Left cardiac atrium (tissue), 4 donors: Measurements from ENCODE around the gene CLK3. TPM values are rescaled to one million over a fixed set of nuclear protein-coding genes. Genes with fewer than 3 reads are reported as not detected.
A peak's percentile ranks its signal among the peaks of the same experiment; 100 is the strongest.
"Not testable (repeated sequence)": the region's sequence is repeated elsewhere in the genome, so short reads cannot be mapped to it uniquely, and the experiment has no call there.

Experiments used
- ATAC-seq, 2 donors: fragments of 200-7000 bp; cut with Tn5 transposase; one replicate each; pipeline ENCODE4 v1.9.1; 2020; ENCODE audit warnings: mild to moderate bottlenecking in 2 of 2, moderate library complexity in 2 of 2
- DNase-seq: peaks from one replicate; pipeline ENCODE4 v3.0.0-alpha.2; 2020
- intact Hi-C, 2 donors: fragments of 100-400 bp; cut with DNase I; formaldehyde crosslinking; loops; one replicate each; pipeline versions ENCODE4 v1.14.1 to v1.15.1; 2022 to 2023
- total RNA-seq, 2 donors: library from RNA; stranded (reverse); fragmentation: NEBNext Ultra II Directional; extraction: Animal tissue kit (Norgen Biotek cat#: 25700); gene quantifications; one replicate each; pipeline ENCODE4 v1.2.1, GENCODE V29; 2021
- donor health status: DM: no; HTN: yes; CAD: no.
- donor health status: DM: no; HTN: yes; CAD: no; lungs with severe emphysema.
- donor health status: DM: yes; HTN: yes; CAD: no.
- donor health status: Dilated cardiomyopathy.

Gene CLK3
- total RNA-seq, 2 donors from 2014 or later, result 44.2 to 44.3 TPM

DNA sequence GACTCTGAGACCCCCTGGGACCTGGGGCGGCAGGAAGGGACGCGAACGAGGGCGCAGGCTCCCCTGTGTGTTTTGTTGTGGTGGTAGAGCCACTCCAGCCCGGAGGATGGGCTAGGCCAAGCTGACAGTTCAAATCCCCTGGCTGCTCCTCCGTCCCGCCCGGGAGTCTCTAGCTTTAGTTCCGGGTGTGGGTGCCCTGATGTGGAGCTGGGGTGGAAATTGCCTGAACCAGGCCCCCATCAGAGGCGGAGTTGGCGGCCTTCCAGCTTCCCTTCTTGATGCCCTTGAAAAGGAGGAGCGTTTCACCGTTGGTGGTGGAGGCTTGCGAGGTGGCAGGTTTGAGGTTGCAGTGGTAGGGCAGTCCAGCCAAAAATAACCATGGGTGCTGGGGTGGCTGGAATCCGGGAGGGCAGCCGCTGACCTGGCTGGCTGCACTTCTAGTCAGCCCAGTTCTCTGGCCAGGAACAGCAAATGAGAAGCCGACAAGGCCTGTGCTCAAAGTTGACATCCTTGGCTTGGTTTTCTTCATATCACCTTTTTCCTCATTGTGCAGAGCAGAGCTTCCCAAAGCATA, 817 bp downstream of the CLK3 start:
- intact Hi-C loops, result loop anchor here in 1 of 2 donors (10.0 kb wide), 1 partner anchor 152 kb away; the partner anchor contains the start of gene UBL7
- peak; percentile 10 for ATAC-seq
- DNase-seq, result peak; percentile 85

DNA sequence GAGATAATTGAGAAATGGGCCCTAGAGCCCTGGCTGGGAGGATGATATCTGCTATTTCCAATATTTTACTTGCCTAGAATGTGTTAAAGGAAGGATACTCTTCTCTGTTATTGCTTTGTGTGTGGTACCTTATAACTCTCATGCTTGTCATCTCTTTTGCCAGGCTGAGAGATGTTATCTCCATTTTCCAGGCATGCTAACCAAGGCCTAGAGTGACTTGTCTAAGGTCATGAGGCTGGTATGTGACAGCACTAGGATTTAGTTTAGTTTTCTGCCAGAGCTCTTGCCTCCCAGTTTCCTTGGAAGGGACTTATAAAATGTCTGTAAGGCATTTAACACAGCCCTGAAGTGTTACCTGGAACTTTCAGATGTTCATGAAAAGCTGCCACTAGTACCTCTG, 1.4 kb downstream of the CLK3 start:
- no peak for ATAC-seq
- intact Hi-C loops, result loop anchor here in 1 of 2 donors (10.0 kb wide), 1 partner anchor 152 kb away; the partner anchor contains the start of gene UBL7
- no peak for DNase-seq

DNA sequence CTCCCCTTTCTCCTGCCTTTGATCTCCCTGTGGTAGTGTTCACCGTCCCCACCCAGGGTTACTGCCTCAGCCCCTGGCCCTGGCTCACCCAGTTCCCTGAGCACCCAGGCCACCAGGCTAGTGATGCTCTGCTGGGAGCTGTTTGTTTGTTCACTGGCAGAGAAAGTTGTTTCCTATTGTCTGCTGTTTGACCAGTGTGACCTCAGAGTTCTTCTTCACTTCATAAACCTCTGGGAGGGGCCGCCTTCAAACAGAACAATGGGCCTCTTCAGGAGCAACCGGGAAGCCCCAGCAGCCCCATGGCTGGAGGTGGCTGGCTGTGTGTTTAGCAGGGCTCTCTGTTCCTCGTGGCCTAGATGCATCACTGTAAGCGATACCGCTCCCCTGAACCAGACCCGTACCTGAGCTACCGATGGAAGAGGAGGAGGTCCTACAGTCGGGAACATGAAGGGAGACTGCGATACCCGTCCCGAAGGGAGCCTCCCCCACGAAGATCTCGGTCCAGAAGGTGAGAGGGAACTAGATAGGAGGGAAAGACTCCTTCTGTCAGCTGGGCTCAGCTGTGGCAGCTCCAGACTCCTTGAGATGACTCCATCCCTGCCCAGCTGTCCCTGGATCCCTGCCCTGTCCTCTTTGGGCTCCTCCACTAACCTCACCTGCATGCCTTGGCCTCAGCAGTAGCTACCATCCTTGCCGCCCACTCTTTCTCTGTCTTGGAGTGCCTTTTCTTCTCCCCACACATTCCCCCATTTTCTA, 3.4 kb downstream of the CLK3 start:
- ATAC-seq (no peak), DNase-seq (no peak)
- intact Hi-C loops, result loop anchor here in 1 of 2 donors (10.0 kb wide), 1 partner anchor 154 kb away; the partner anchor contains the start of gene UBL7

DNA sequence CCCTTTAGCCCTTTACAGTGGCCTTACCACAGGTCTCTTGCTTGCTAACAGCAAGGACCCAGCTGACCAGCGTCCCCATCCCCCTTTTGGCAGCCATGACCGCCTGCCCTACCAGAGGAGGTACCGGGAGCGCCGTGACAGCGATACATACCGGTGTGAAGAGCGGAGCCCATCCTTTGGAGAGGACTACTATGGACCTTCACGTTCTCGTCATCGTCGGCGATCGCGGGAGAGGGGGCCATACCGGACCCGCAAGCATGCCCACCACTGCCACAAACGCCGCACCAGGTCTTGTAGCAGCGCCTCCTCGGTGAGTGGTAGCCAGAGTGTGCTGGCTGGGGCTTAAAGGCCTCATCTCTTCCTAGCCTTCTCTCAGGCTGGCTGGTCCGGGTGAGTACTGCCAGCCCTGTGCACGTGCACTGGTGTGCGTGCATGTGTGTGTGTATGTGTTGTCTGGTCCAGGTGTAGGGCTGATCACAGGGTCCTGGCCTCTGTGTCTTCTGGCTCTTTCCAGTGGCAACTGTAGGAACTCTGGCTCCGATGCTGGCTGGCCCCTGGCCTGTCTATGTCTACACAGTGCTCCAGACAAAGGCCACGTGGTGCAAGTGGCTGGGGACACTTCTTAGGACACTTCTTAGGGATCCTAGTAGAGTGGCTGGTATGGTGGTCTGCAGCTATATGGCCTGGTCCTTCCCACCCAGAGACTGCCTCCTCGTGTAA, 4.4 kb downstream of the CLK3 start:
- intact Hi-C loops, result loop anchor here in 1 of 2 donors (10.0 kb wide), 1 partner anchor 155 kb away; the partner anchor contains the start of gene UBL7
- DNase-seq (no peak), ATAC-seq (no peak)

DNA sequence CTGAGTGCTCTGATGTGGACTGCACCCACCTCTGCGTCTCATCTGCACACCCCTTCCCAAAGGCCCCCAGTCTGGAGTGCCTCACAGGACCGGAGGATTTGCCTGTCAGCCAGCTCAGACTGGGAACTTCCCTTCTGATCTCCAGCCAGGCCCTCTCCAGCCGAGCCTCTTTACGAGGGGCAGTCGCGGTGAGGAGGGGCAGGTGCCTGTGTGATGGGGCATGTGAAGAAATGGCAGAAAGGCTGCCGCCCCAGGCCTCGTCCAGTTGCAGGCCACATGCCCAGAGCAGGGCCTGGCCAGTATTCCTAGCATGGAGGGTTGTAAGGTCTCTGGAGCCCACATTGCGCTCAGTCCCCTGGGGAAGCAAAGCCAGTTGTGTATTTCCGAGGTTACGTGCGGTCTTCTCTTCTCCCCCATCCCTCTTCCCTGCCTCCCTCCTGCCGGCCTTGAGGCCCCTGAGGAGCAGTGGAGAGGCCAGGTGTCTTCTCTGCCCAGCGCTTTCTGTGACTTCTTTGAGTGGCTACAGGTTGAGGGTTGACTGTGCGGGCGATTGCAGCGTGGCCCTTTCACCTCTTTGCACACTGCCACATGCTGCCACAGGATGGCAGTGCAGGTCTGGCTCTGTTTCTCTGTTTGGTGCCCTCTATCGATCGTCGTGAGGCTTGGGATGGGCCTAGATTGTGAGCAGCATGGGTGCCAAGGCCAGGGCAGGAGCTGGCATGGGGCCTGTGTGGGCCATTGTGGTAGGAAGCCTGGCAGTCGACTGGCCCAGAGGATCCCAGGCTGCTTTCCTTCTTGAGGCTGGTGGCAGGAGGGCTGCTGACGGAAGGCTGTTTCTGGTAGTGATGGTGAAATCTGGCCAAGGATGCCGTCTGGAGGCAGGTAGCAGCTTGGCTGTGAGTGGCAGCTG, 5.3 kb downstream of the CLK3 start:
- DNase-seq (peak; percentile 56), ATAC-seq (peak; percentile 27 to 45)
- intact Hi-C loops, result no loop called here

DNA sequence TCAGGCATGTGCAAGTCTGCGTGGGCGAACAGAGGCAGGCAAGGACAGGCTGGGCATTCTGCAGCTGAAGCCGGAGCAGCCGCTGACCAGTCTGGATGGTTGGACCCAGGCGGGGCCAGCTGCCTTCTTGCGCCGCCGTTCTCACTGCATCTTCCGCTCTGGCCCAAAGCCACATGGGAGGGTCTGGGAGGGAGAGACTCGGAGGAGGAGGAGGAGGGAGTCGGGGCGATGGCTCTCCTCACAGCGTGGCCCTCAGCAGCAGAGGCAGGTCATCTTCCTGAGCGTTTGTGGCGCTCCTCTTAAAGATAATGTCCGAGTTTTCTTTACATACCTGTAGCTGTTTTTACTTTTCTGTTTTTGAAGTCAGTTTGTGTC, 5.9 kb downstream of the CLK3 start:
- intact Hi-C loops, result no loop called here
- ATAC-seq, result no peak

DNA sequence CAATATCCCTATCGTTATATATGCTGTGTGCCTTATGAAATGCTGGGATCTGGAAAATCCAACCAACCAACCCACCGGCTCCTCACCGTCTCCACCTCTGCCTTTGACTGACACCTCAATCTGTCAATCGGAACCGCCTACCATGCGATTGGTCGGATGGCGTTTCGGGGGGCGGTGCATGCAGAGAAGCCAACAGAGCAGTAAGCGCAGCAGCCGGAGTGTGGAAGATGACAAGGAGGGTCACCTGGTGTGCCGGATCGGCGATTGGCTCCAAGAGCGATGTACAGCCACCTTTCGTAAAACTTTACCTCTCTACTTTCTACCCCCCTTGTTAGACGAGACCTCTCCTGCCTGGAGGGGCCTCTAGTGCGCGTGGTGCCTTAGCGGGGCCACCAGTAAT, 6.3 kb downstream of the CLK3 start:
- DNase-seq (no peak), ATAC-seq (no peak)
- intact Hi-C loops, result no loop called here

More for the DNA sequence above, 5.9 kb downstream of the CLK3 start:
- DNase-seq, result no peak

DNA sequence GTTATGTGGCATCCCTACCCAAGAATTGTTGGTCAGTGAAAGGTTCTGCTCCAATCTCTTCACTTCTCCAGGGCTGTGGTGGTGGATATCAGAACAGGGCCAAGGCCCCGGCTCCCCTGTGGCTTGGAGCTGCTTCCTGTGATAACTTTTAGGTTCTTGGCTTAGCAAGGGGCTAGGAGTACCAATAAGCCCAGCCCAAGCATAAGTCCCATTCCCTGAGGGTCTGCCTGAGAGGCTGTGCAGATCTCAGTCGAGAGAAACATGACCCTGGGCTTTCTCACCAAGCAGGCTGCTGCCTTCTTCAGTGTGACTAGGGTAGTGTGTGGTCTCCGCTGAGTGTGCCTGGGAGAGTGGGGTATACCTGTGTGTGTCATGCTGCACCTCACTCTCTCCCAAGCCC, 7.1 kb downstream of the CLK3 start:
- intact Hi-C loops, result no loop called here
- DNase-seq (no peak), ATAC-seq (no peak)

DNA sequence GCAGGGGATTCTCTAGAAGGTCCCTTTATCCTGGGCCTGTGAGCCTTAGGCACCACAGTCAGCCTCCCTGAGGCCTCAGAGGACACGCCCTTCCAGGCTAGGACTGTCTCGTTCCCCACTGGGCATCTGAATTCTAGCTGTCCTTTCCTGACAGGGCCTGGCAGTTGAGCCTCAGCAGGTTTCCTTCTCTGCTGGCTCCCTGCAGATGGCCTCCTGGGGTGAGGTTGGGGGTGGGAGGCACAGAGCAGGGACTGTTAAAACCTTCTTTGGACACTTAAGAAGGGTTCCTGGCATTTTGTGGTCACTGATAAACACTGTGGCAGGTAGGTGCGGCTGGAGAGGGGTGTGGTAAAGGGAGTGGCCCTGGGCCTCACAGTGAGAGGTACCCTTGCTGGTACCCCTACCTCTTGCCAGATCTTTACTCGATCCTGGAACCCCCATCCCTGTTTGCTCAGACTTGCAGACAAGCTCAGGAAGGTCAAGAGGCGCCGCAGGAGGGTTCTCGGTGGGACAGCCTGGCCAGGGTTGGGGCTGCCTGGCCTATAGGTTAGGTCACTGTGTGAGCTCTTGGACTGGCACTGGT, 8.5 kb downstream of the CLK3 start:
- no peak for ATAC-seq
- intact Hi-C loops, result no loop called here

DNA sequence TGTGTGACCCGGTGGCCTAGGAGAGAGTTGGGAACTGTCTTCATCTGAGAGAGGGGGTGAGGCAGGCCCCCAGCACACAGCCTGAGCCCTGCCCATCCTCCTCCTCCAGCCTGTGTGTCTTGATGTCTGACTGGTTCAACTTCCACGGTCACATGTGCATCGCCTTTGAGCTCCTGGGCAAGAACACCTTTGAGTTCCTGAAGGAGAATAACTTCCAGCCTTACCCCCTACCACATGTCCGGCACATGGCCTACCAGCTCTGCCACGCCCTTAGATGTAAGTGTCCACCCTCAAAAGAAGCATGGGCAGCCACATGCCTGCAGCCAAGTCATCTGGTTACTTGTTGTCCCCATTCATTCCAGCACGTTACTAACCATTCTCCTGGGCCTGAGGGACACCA, 10.1 kb downstream of the CLK3 start:
- ATAC-seq, result no peak
- no peak for DNase-seq
- intact Hi-C loops, result loop anchor here in 1 of 2 donors (5.0 kb wide), 1 partner anchor 248 kb away; no protein-coding TSS in a partner anchor

More for the DNA sequence above, 8.5 kb downstream of the CLK3 start:
- no peak for DNase-seq

DNA sequence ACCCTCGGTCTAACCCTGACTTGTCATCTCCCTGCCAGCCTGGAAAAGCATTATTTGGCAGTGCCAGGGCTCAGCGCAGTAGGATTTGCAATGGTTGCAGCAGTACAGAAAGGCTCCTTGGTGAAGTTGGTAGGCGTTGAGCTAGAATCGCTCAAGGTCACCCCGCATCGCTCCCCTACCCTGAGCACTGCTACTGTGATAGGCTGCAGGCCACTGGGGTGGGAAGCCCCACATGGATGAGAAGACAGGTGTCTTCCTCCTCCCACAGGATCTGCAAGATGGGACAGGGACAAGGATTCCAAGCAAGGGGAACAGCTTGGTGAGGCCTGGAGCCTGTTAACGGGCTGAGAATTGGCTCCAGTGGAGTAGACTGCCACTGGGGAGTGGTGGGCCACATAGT, 10.7 kb downstream of the CLK3 start:
- intact Hi-C loops, result loop anchor here in 1 of 2 donors (5.0 kb wide), 1 partner anchor 249 kb away; no protein-coding TSS in a partner anchor
- no peak for DNase-seq
- no peak for ATAC-seq

DNA sequence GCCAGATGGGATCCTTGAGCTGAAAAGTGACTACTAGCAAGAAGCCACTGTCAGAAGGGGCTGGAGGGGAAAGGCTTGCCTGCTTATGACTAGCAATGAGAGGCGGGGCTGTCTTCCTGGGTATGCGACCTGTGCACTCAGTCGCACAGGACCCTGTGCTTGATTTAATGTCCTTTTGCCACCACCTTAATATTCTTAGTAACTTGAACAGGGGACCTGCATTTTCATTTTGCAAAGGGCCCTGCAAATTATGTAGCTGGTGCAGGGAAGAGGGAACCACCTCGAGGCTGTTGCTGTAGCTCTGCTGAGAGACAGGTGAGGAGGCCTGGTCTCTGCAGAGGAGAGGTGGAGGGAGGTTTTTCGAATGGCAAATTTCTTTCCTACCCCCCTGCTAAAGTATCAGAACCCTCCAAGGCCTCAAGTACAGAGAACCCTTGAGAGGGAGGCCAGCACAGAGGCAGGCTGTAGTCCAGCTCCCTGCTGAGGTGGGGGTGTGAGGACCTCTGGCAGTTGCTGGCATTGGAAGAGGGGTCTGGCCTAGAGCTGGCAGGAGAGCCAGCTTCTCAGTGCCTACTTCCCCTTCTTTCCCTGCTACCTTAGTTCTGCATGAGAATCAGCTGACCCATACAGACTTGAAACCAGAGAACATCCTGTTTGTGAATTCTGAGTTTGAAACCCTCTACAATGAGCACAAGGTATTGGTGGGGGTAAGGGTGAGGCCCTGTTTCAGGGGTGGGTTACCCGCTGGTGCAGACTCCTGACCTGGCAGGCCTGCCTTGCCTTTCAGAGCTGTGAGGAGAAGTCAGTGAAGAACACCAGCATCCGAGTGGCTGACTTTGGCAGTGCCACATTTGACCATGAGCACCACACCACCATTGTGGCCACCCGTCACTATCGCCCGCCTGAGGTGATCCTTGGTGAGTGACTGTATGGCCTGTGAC, 11.4 kb downstream of the CLK3 start:
- intact Hi-C loops, result loop anchor here in 1 of 2 donors (5.0 kb wide), 1 partner anchor 250 kb away; no protein-coding TSS in a partner anchor
- DNase-seq, result no peak
- no peak for ATAC-seq

DNA sequence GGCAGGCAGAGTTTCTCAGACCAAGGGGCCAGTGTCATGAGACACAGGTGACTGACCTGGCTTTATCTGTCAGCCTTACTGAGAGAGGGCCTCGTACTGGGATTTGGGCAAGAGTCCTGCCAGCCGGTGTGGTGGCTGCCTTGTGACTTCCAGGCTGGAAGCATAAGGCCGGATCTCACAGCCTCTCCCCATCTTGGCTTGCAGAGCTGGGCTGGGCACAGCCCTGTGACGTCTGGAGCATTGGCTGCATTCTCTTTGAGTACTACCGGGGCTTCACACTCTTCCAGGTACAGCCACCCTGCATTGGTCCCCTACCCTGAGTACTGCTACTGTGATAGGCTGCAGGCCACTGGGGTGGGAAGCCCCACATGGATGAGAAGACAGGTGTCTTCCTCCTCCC, 12.1 kb downstream of the CLK3 start:
- intact Hi-C loops, result loop anchor here in 1 of 2 donors (5.0 kb wide), 1 partner anchor 250 kb away; no protein-coding TSS in a partner anchor
- DNase-seq (no peak), ATAC-seq (no peak)

DNA sequence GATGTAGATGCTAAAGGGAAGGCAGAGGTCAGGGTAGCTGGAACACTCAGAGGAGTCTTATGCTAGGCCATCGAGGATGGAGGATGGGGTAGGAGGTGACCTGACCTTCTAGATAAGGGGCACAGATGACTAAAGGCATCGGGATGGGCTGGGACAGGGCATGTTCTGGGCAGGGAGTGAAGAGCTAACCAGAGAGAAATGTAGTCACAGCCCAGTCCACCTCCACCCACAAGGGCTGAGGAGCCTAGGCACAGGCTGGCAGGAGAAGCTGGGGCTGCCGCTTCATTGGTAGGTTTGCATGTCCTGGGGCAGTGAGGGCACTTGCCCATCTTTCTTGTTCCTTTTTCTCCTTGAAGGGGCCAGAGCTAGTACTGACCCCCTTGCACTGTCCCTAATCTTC, 12.6 kb downstream of the CLK3 start:
- no peak for DNase-seq
- no peak for ATAC-seq
- intact Hi-C loops, result loop anchor here in 1 of 2 donors (5.0 kb wide), 1 partner anchor 251 kb away; no protein-coding TSS in a partner anchor

DNA sequence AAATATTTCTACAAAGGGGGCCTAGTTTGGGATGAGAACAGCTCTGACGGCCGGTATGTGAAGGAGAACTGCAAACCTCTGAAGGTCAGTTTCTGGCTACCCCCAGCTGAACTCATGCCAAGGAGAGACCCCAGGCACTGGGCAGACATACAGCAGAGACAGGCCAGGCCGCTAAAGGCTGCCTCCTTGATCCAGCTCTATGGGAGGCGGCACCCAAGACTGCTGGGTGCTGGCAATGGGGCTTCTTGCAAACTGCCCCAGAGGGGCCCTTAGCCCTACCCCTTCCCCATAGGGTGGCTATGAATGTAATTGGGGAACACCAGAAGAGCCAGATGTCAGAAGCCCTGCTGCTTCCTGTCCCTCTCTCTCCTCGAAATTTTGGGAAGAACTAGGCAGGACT, 13.3 kb downstream of the CLK3 start:
- intact Hi-C loops, result loop anchor here in 1 of 2 donors (5.0 kb wide), 1 partner anchor 252 kb away; no protein-coding TSS in a partner anchor
- DNase-seq (no peak), ATAC-seq (no peak)

DNA sequence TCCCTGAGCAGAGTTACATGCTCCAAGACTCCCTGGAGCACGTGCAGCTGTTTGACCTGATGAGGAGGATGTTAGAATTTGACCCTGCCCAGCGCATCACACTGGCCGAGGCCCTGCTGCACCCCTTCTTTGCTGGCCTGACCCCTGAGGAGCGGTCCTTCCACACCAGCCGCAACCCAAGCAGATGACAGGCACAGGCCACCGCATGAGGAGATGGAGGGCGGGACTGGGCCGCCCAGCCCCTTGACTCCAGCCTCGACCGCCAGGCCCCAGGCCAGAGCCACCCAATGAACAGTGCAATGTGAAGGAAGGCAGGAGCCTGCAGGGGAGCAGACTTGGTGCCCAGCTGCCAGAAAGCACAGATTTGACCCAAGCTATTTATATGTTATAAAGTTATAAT, 14.1 kb downstream of the CLK3 start:
- ATAC-seq, DNase-seq: not testable (repeated sequence)
- intact Hi-C loops, result loop anchor here (5.0 to 10.0 kb wide), 3 partner anchors 252 to 325 kb away; partner anchors contain the start of gene RPP25 (in 2 of the 2)
